ENCODE measurements around the gene CHRNB1. TPM values are rescaled to one million over a fixed set of nuclear protein-coding genes. Genes with fewer than 3 reads are reported as not detected.
A peak's percentile ranks its signal among the peaks of the same experiment; 100 is the strongest.

The CHRNB1 gene
- total and polyA plus RNA-seq, 9 donors, result 52.8 to 80.8 (median 69.6) TPM

GRCh38 chr17:7483255-7484066, 38.6 kb downstream of the CHRNB1 start:
- H3K27ac ChIP-seq (ENCODE audit: low read length), result peak overlapping the region; percentile 100
- H3K27me3 ChIP-seq (ENCODE audit: control insufficient read depth, insufficient read depth, low read length), result no peaks in the 10 kb centered on the region
- DNase-seq, result peak; percentile 97
- peaks cover 58% of the 10 kb centered on the region for H3K4me1 ChIP-seq (ENCODE audit: control insufficient read depth, insufficient read depth, low read length)
- WGBS (ENCODE audit: insufficient coverage), result 1% methylated on average over 20 of the region's 38 CpGs
- H3K36me3 ChIP-seq (ENCODE audit: control insufficient read depth, insufficient read depth, low read length), result peaks cover 4% of the 10 kb centered on the region
- H3K4me3 ChIP-seq (ENCODE audit: low read length), result peak overlapping the region; percentile 88
- H3K9me3 ChIP-seq (replicated peaks; ENCODE audit: control insufficient read depth, low read depth, low read length), result no peaks in the 10 kb centered on the region

- no peaks in the 10 kb centered on the region for H3K9me3 ChIP-seq (replicated peaks; ENCODE audit: control insufficient read depth, low read depth, low read length)
- H3K4me3 ChIP-seq (ENCODE audit: low read length), result peak within 1 kb of the TSS; percentile 88
- peaks cover 4% of the 10 kb centered on the region for H3K36me3 ChIP-seq (ENCODE audit: control insufficient read depth, insufficient read depth, low read length)
- no peaks in the 10 kb centered on the region for H3K27me3 ChIP-seq (ENCODE audit: control insufficient read depth, insufficient read depth, low read length)
- peak within 1 kb of the TSS; percentile 100 for H3K27ac ChIP-seq (ENCODE audit: low read length)
- peaks cover 55% of the 10 kb centered on the region for H3K4me1 ChIP-seq (ENCODE audit: control insufficient read depth, insufficient read depth, low read length)
- DNase-seq, result peak; percentile 99
- WGBS (ENCODE audit: insufficient coverage), result under 1% methylated on average over 46 of the region's 64 CpGs
Observed at GRCh38 chr17:7484067-7484918, 39.4 kb downstream of the CHRNB1 start, which contains the start of gene POLR2A. POLR2A (plus strand) TSS chr17:7484366.

GRCh38 chr17:7484919-7485377, 40.1 kb downstream of the CHRNB1 start:
- H3K36me3 ChIP-seq (ENCODE audit: control insufficient read depth, insufficient read depth, low read length), result peaks cover 4% of the 10 kb centered on the region
- H3K4me1 ChIP-seq (ENCODE audit: control insufficient read depth, insufficient read depth, low read length), result peaks cover 53% of the 10 kb centered on the region
- 0% methylated on average over 10 of the region's 19 CpGs for WGBS (ENCODE audit: insufficient coverage)
- no peak for DNase-seq
- no peaks in the 10 kb centered on the region for H3K27me3 ChIP-seq (ENCODE audit: control insufficient read depth, insufficient read depth, low read length)
- H3K27ac ChIP-seq (ENCODE audit: low read length), result peak overlapping the region; percentile 100
- H3K4me3 ChIP-seq (ENCODE audit: low read length), result peak overlapping the region; percentile 88
- no peaks in the 10 kb centered on the region for H3K9me3 ChIP-seq (replicated peaks; ENCODE audit: control insufficient read depth, low read depth, low read length)

GRCh38 chr17:7486181-7486580, 41.3 kb downstream of the CHRNB1 start:
- peaks cover 42% of the 10 kb centered on the region for H3K4me1 ChIP-seq (ENCODE audit: control insufficient read depth, insufficient read depth, low read length)
- H3K27ac ChIP-seq (ENCODE audit: low read length), result peak overlapping the region; percentile 21
- no peak overlapping the region for H3K4me3 ChIP-seq (ENCODE audit: low read length)
- peak; percentile 43 for DNase-seq
- H3K9me3 ChIP-seq (replicated peaks; ENCODE audit: control insufficient read depth, low read depth, low read length), result no peaks in the 10 kb centered on the region
- no peaks in the 10 kb centered on the region for H3K27me3 ChIP-seq (ENCODE audit: control insufficient read depth, insufficient read depth, low read length)
- 30% methylated on average over 1 of the region's 3 CpGs for WGBS (ENCODE audit: insufficient coverage)
- H3K36me3 ChIP-seq (ENCODE audit: control insufficient read depth, insufficient read depth, low read length), result peaks cover 4% of the 10 kb centered on the region

GRCh38 chr17:7490144-7490543, 45.3 kb downstream of the CHRNB1 start:
- H3K4me1 ChIP-seq (ENCODE audit: control insufficient read depth, insufficient read depth, low read length), result peaks cover 16% of the 10 kb centered on the region
- DNase-seq, result no peak
- no peak overlapping the region for H3K4me3 ChIP-seq (ENCODE audit: low read length)
- WGBS (ENCODE audit: insufficient coverage), result 56% methylated on average over 5 of the region's 8 CpGs
- H3K9me3 ChIP-seq (replicated peaks; ENCODE audit: control insufficient read depth, low read depth, low read length), result no peaks in the 10 kb centered on the region
- no peaks in the 10 kb centered on the region for H3K27me3 ChIP-seq (ENCODE audit: control insufficient read depth, insufficient read depth, low read length)
- peaks cover 8% of the 10 kb centered on the region for H3K36me3 ChIP-seq (ENCODE audit: control insufficient read depth, insufficient read depth, low read length)
- no peak overlapping the region for H3K27ac ChIP-seq (ENCODE audit: low read length)

GRCh38 chr17:7491583-7491982, 46.7 kb downstream of the CHRNB1 start:
- DNase-seq, result no peak
- WGBS (ENCODE audit: insufficient coverage), result 100% methylated on average over 1 of the region's 1 CpG
- H3K4me3 ChIP-seq (ENCODE audit: low read length), result no peak overlapping the region
- peaks cover 6% of the 10 kb centered on the region for H3K4me1 ChIP-seq (ENCODE audit: control insufficient read depth, insufficient read depth, low read length)
- H3K9me3 ChIP-seq (replicated peaks; ENCODE audit: control insufficient read depth, low read depth, low read length), result no peaks in the 10 kb centered on the region
- no peaks in the 10 kb centered on the region for H3K27me3 ChIP-seq (ENCODE audit: control insufficient read depth, insufficient read depth, low read length)
- peaks cover 21% of the 10 kb centered on the region for H3K36me3 ChIP-seq (ENCODE audit: control insufficient read depth, insufficient read depth, low read length)
- H3K27ac ChIP-seq (ENCODE audit: low read length), result no peak overlapping the region

- H3K36me3 ChIP-seq (ENCODE audit: control insufficient read depth, insufficient read depth, low read length), result peaks cover 41% of the 10 kb centered on the region
- no peaks in the 10 kb centered on the region for H3K4me1 ChIP-seq (ENCODE audit: control insufficient read depth, insufficient read depth, low read length)
- H3K27me3 ChIP-seq (ENCODE audit: control insufficient read depth, insufficient read depth, low read length), result no peaks in the 10 kb centered on the region
- WGBS (ENCODE audit: insufficient coverage), result 78% methylated on average over 2 of the region's 3 CpGs
- no peak overlapping the region for H3K27ac ChIP-seq (ENCODE audit: low read length)
- no peak for DNase-seq
- no peaks in the 10 kb centered on the region for H3K9me3 ChIP-seq (replicated peaks; ENCODE audit: control insufficient read depth, low read depth, low read length)
- H3K4me3 ChIP-seq (ENCODE audit: low read length), result no peak overlapping the region
Observed at GRCh38 chr17:7493941-7494340, 49.1 kb downstream of the CHRNB1 start.

- Histone ChIP-seq H3K4me1 (ENCODE audit: control insufficient read depth, insufficient read depth, low read length) (no peaks in the 10 kb centered on the region), H3K27ac (ENCODE audit: low read length) (no peak overlapping the region), H3K9me3 (replicated peaks; ENCODE audit: control insufficient read depth, low read depth, low read length) (no peaks in the 10 kb centered on the region), H3K36me3 (ENCODE audit: control insufficient read depth, insufficient read depth, low read length) (peaks cover 56% of the 10 kb centered on the region), H3K27me3 (ENCODE audit: control insufficient read depth, insufficient read depth, low read length) (no peaks in the 10 kb centered on the region), H3K4me3 (ENCODE audit: low read length) (no peak overlapping the region)
- DNase-seq, result no peak
- 85% methylated on average over 7 of the region's 12 CpGs for WGBS (ENCODE audit: insufficient coverage)
Observed at GRCh38 chr17:7495906-7496434, 51.1 kb downstream of the CHRNB1 start.

GRCh38 chr17:7496470-7497183, 51.8 kb downstream of the CHRNB1 start:
- no peak for DNase-seq
- WGBS (ENCODE audit: insufficient coverage), result 89% methylated on average over 19 of the region's 20 CpGs
- H3K27me3 ChIP-seq (ENCODE audit: control insufficient read depth, insufficient read depth, low read length), result no peaks in the 10 kb centered on the region
- no peaks in the 10 kb centered on the region for H3K4me1 ChIP-seq (ENCODE audit: control insufficient read depth, insufficient read depth, low read length)
- peak overlapping the region; percentile 3 for H3K27ac ChIP-seq (ENCODE audit: low read length)
- H3K9me3 ChIP-seq (replicated peaks; ENCODE audit: control insufficient read depth, low read depth, low read length), result no peaks in the 10 kb centered on the region
- no peak overlapping the region for H3K4me3 ChIP-seq (ENCODE audit: low read length)
- H3K36me3 ChIP-seq (ENCODE audit: control insufficient read depth, insufficient read depth, low read length), result peaks cover 62% of the 10 kb centered on the region
